Measurements from ENCODE around the gene PDE8B.

- no peak for TF ChIP-seq CTCF (IDR thresholded peaks at IDR 0.05; ENCODE audit: borderline replicate concordance, extremely low read depth, low read length, poor library complexity, severe bottlenecking)
- no peak for TF ChIP-seq EZH2 (IDR thresholded peaks at IDR 0.05; ENCODE audit: borderline replicate concordance, low read depth, low read length, severe bottlenecking)
Observed at GRCh38 chr5:77292026-77292757, 81.7 kb downstream of the PDE8B start.
